GM21367 (cell line): ENCODE results near the gene GFAP.

ENCODE experiments used
- ATAC-seq: cut with Tn5 transposase; IDR thresholded peaks from one replicate; pipeline ENCODE4 v1.9.1; 2021; ENCODE audit not compliant: unreplicated experiment

GFAP gene

GRCh38 chr17:44867841-44868240 lies 47.5 kb downstream of the GFAP start:
- ATAC-seq = no peak

GRCh38 chr17:44865931-44866330 lies 49.4 kb downstream of the GFAP start:
- ATAC-seq = no peak

GRCh38 chr17:44865231-44865660 lies 50.1 kb downstream of the GFAP start:
- ATAC-seq = no peak

- no peak for ATAC-seq
Observed at GRCh38 chr17:44864831-44865230, 50.5 kb downstream of the GFAP start.

DNA sequence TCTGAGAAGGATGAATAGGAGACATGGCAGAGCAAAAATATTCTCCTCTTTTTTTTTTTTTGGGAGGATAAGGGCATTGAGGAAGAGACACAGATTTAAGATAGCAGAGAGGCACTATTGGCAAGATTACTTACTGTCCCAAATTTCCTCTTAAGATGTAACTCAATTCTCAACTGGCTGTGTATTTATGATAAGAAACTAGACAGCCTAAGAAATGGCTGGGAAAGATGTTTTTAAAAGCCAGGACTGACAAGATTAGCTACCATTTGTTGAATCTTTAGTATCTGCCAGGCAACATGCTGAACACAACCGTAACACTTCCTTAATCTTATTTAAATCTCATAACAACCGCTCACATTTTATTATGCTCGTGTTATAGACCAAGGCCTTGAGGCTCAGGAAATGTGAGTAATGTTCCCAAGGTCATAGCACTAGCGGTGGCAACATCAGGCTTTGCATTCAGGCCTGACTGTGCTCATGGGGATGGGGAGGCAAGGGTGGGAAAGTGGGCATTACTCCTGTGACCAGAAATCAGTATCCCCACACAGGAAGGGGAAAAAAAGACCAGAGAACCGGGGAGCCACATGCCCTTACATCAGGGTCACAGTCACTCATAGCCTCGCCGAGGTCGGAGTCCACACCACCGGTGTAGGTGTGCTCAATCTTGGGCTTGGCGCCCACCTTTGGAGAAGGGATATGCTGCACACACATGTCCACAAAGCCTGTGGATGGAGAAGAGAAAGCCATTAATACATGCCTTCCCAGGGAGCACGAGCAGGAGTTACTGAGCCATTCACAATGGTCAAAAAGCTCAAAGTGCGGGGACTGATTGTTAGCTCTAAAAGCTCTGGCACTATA lies 52.0 kb downstream of the GFAP start:
- no peak for ATAC-seq

DNA sequence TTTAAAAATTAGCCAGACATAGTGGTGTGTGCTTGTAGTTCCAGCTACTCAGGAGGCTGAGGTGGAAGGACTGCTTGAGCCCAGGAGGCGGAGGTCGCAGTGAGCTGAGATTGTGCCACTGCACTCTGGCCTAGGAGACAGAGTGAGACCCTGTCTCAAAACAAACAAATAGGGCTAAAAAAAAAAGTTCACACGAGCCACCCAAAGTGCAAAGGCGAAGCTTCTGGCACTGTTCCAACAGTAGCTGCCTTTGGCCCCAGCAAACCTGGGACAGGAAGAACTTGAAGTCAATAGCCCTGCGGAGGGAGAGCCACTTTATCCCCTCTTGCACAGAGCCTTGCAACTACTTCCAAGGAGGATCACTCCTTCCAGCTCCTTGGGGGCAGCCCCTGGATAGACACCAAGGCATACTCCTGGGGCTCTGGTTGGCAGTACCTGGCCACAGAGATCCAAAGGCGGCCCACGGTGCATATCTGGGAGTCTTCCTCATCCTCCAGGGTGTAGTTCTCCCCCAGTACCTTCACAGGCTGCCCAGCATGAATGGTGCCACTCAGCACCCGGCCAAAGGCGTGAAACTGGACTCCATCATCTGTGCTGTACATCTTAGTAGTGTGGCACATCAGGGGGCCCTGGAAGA lies 52.9 kb downstream of the GFAP start:
- ATAC-seq = no peak

GRCh38 chr17:44859701-44860100 lies 55.6 kb downstream of the GFAP start:
- no peak for ATAC-seq

DNA sequence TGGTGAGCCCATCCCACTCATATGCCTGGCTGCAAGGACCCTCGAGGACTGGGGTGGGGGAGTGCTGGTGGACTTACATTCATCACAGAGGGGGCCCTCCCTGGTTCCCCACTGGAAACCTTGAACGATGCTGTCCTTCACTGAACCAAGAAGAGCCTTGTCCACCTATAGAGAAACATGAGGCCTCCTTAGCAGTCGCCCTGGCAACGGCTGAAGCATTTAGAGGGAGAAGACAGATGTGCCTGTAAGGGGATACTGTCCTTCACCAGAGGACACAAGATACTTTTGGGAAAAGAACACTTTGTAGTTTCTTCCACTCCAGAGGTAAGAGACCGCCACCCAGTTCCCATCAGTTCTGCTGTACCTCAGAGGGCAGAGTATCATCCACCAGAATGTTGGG lies 61.1 kb downstream of the GFAP start:
- no peak for ATAC-seq
